GM19324 (cell line): Measurements from ENCODE around the gene DAZAP1.

Experiments used
- ATAC-seq: cut with Tn5 transposase; IDR thresholded peaks from one replicate; pipeline ENCODE4 v1.9.1; 2021; ENCODE audit warnings: mild to moderate bottlenecking, moderate library complexity; ENCODE audit not compliant: unreplicated experiment, low FRiP score

Gene DAZAP1

DNA sequence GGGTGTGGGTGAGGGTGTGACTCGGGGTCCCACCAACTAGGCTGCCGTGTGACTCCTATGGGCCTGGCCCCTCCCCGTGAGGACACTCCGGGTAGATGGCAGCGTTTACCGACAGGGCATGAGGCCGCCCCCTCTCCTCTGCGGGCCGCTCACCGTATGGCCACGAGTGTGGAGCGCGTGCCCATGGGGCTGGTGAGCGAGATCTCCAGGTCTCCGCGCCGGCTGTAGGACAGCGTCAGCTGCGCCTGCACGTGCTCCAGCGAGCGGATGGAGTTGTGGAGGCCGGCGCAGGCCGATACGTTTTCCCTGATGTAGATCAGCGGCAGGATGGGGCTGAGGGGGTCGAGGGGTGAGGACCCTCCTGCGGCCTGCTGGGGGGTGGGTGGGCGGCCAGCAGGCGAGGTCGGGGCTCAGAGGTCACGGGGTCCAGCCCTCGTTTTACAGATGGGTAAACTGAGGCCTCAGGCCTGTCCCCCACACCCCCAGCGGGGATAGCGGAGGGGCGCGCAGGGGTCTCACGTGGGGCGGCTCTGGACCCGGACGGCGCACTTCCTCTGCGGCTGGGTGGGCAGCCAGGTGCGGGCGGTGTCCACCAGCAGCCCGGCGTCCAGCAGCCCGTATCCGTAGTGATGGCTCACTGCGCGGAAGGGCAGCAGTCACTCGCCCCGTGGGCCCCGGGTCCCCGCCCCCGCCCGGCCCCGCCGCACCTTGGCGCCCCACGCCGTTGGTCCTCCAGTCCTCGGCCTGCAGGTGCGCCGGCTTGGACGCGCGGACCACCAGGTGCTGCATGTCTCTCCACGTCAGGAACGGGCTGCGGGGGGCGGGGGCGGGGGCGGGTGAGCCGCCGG, 76.0 kb downstream of the DAZAP1 start:
- ATAC-seq: no peak

DNA sequence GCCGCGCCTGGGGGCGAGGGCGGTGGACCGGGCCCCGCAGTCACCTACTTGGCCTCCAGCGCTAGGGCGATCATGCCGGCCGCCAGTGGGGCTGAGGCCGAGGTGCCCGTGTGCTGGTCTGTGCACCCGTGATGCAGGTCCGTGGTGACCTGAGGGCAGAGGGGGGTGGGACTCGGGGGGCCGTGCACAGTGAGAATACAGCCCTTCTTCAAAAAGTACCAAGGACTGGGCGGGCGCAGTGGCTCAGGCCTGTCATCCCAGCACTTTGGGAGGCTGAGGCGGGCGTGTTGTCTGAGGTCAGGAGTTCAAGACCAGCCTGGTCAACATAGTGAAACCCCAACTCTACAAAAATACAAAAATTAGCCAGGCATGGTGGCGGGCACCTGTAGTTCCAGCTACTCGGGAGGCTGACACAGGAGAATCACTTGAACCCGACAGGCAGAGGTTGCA, 76.6 kb downstream of the DAZAP1 start:
- ATAC-seq: no peak
